Fibroblast of villous mesenchyme (primary cell): ENCODE data around the gene TMEM185A. TPM values are rescaled to one million over a fixed set of nuclear protein-coding genes. Genes with fewer than 3 reads are reported as not detected.
"Not testable (repeated sequence)": the region's sequence is repeated elsewhere in the genome, so short reads cannot be mapped to it uniquely, and the experiment has no call there.

Experiments
- DNase-seq: peaks from one replicate; pipeline ENCODE4 v3.0.0-alpha.2; 2010; ENCODE audit warnings: low read depth
- H3K4me3 ChIP-seq: 2 replicates; pipeline ENCODE4 v1.5.1; 2011; ENCODE audit warnings: low read depth, mild to moderate bottlenecking, low read length
- CTCF ChIP-seq: IDR thresholded peaks from 2 replicates; pipeline ENCODE4 v1.5.1; 2012; ENCODE audit warnings: low read depth, mild to moderate bottlenecking, low read length; ENCODE audit not compliant: insufficient read depth
- total RNA-seq: library from RNA; depleted of rRNA; stranded (reverse); fragments of >200 nt; gene quantifications from 2 replicates; pipeline ENCODE4 v1.2.3, GENCODE V29; 2012

TMEM185A gene
- total RNA-seq, 1 donor: 17.7 TPM

DNA sequence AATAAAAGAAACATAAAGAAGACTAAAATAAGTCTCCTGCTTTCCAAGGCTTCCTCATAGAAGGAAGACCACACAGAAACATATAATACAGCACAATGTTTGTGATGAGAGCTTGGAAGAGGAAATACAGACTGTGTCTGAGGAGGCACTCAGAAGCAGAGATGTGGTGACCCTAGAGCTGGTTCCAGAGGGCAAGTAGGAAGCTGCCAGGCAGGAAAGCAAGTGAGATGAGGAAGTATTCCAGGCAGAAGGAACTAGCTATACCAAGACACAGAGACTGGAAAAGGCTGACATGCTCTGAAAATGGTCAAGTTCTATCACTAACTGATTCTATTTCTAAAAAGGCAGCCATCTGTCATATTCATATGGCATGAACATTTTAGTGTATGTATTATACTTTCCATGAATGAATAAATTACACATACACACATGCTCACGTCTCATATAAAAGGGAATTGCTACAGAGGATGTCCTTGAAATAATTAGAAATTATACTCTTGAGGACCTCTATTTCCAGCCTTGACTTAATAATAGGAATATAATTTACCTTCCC is 19.9 kb downstream of the TMEM185A start:
- H3K4me3 ChIP-seq: no peak overlapping the region
- DNase-seq: no peak
- TF ChIP-seq CTCF: no peak

DNA sequence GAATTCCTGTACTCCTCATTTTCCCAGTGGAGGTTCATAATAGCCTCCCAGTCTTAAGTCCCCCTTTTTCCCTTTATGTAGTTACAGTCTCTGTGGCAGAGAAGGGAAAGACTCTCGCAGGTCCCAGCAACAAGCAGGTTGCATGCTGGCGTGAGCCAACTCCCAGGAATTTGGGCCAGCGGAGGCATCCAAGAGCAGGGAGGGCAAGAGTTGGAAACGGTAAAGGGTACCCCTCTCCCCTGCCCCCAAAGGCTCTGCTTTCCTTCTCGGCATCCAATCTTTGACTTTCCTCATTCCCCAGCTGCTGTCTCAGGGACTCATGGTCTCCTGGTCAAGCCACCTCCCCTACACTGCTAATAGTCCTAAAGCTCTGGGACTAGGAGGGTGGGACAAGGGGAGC is 21.1 kb downstream of the TMEM185A start:
- no peak overlapping the region for H3K4me3 ChIP-seq
- DNase-seq: no peak
- no peak for TF ChIP-seq CTCF

DNA sequence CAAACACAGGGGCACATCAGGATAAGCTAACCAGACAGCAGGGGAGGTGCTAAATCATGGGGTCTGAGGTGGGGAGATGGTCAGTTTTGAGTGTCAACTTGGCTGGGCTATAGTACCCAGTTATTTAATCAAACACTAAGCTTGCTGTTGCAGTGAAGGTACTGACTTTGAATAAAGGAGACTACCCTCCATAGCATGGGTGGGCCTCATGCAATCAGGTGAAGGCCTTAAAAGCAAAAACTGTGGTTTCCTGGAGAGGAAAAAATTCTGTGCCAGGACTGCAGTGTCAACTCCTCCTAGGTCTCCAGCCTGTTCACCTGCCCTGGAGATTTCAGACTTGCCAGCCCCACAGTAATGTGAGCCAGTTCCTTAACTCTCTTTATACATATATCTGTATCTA is 23.9 kb downstream of the TMEM185A start:
- TF ChIP-seq CTCF: no peak
- DNase-seq: no peak
- no peak overlapping the region for H3K4me3 ChIP-seq

- DNase-seq: peak; percentile 7
These were observed 26.2 kb downstream of the TMEM185A start for GRCh38 chrX:149605248-149605885.

GRCh38 chrX:149598603-149599002 is 33.0 kb downstream of the TMEM185A start:
- DNase-seq, H3K4me3 ChIP-seq: not testable (repeated sequence)
- TF ChIP-seq CTCF: peak; percentile 4

More at GRCh38 chrX:149605248-149605885, 26.2 kb downstream of the TMEM185A start:
- not testable (repeated sequence) for H3K4me3 ChIP-seq

DNA sequence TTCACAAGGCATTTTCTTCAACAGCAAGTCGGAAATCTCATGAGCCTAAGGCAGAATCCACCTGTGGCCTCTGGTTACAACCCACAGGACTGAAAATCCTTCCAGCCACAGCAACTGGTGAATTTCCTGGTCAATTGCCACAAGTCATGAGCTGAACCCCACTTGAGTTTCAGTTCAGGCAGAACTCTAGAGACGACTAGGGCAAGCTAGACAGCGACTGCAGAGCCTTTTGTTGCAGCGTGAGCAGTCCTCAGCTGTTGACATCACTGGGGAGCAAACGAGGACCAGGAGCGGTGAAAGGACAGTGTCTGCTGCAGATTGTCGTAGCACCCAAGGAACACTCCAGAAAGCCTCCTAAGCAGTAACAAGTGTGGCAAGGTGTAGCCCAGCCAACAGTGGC is 35.6 kb downstream of the TMEM185A start:
- not testable (repeated sequence) for DNase-seq

GRCh38 chrX:149595214-149595613 is 36.4 kb downstream of the TMEM185A start, which contains the start of gene HSFX2:
TSS of gene HSFX2 (minus strand) at chrX:149595314. CDS start at chrX:149594700, 614 bp downstream.
- DNase-seq: not testable (repeated sequence)

More for the DNA sequence above, 35.6 kb downstream of the TMEM185A start:
- not testable (repeated sequence) for H3K4me3 ChIP-seq

DNA sequence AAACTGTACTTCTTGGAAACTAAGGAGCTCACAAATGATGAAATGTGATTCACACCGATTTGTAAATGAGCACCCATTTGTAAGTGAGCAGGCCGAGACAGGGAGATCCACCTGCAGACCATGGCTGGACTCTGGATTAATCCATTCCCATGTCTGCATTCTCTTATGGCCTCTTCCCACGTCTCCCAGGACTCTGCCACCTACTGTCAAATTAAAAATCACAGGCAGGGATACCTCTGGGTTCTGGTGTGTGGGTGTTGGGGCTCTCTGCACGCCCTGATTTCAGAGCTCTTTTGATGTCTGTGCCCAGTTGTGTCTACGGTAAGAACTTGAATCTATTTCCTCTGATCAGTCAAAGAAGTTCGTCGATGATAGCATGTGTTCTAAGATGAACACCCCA is 40.6 kb downstream of the TMEM185A start:
- DNase-seq, H3K4me3 ChIP-seq: not testable (repeated sequence)

More at GRCh38 chrX:149595214-149595613, 36.4 kb downstream of the TMEM185A start, which contains the start of gene HSFX2:
- not testable (repeated sequence) for H3K4me3 ChIP-seq

DNA sequence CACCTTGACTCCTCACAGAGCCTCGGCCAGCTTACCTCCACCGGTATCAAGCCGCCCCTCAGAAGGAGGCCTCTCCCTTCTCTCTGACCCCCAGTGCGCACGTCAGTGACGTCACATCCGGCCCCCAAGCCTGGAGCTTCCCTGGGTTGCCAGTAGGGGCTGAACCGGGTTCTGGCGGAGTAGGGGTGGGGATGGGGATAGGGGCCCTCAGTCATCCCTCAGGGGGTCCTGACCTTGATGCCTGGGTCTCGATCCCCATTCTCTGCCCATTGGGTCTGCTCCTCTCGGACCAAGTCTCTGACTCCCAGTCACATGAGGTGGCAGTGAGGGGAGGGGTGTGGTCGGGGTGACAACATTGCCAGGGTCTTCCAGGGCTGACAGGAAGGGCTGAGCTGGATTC is 44.2 kb downstream of the TMEM185A start, which contains the start of gene MAGEA9B:
Gene MAGEA9B (minus strand): TSS at position 101 of the 400 bp plus-strand sequence. CDS start 4,280 bp downstream, outside the sequence.
- not testable (repeated sequence) for DNase-seq, H3K4me3 ChIP-seq

DNA sequence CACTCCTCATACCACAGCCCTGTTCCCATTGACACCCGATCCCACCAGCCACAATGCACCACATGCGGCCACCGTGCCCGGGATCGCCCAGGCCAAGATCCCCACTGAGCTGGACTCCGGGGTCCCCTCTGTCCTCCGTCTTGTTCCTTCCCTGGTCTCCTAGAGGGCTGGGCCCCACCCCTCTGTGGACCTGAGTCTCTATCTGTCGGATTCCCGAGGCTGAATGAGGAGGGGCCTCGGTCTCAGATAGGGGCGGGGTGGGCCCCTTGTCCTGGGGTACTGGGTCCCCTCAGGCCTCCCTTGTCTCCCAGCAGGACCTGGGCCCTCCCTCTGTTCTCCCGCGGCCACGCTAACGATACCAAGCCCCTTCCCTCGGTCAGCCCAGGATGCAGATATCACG is 46.0 kb downstream of the TMEM185A start:
- H3K4me3 ChIP-seq, DNase-seq: not testable (repeated sequence)

GRCh38 chrX:149573456-149573855 is 58.1 kb downstream of the TMEM185A start:
- not testable (repeated sequence) for H3K4me3 ChIP-seq, DNase-seq
